Ramos (cell line): ENCODE measurements around the gene COMMD2.

ENCODE experiments used
- in situ Hi-C: fragments of 300-500 bp; cut with MboI; formaldehyde crosslinking; loops from one replicate; pipeline ENCODE4 v1.14.3; 2022; ENCODE audit warnings: low sequenced_read_pairs; ENCODE audit not compliant: unreplicated experiment

COMMD2 gene

DNA sequence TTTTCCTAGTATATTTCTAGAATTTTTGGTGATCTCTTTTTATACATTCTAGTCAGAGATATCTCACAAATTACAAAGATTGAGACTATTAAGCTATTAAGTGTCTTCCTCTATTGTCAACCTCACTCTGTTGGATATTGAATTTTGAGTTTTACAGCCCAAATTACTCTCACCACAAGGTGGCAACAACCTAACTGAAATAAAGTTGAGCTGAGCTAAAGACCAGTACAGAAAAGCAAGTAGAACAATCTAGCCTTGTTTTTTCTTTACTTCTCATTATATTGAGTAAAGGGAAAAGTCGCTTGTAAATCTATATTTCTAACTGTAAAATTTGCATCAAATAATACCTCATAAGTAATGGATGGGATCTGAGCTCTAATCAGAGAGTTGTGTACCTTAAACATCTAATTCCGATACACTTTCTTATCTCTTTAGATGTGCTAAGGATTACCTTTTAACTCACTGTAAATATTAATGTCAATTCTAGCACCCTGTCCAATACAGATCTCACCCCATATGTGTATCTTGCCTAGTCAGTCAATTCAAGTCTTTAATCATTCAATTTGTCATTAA is 13.6 kb upstream of the COMMD2 start:
- in situ Hi-C loops: no loop called here

DNA sequence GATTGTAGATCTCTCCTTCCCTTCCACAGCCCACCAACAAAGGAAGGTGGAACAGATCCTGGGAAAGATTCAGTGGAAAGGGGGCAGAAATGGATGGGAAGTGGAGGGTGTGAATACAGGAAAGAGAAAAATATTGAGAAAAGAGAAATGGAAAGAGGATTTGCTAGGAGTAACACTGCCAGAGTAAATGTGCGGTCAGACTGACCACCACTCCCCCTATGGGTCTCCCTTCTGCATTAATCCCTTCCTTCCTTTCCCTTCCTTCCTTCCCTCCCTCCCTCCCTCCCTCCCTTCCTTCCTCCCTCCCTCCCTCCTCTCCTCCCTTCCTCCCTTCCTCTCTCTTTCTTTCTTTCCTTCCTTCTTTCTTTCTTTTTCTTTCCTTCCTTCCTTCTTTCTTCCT is 12.0 kb upstream of the COMMD2 start:
- in situ Hi-C loops: no loop called here

DNA sequence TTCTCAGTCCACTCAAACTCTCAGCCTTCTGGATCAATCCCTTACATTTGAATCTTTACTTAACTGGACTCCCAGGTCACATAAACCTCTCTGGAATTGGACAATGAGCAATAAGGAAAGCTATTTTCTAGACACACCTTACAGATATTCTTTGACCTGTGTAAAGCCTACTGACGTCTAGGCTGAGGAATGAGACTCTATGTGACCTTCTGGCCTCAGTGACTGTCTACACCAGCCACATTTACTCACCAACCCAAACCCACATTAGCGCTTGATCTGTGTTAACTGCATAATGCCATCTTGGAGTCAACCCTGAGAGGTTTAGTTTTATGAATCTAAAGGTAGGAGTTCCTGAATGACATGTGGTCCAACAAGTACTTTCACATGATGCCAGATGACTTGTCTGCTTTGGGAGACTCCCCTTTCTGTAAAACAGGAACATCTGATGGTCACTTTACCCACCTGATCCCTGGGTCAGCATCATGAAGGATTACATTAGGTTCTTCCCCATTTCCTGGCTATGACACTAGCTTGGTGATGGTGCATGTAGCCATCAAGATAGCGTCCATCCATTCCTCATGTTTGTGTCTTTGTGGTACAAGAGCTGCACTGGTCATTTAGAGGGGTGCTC is 11.4 kb upstream of the COMMD2 start:
- in situ Hi-C loops: no loop called here

DNA sequence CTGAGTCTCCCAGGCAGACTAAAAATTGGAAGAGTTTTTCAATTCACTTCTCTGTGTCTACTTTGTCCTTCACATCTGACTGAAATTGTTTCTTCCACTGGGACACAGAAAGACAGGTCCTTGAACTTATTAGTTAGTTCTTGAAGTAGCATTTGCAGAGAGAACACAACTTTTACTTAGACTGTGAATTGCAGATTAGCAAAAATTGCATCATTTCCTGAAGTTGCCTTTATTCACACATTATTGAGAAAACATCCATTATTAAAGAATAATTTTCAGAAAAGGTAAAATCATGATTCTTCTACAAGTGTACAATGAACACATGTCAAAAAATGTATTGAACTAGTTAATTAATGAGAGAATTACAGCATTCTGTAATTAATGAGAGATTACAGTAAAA is 1.4 kb upstream of the COMMD2 start:
- in situ Hi-C loops: no loop called here

DNA sequence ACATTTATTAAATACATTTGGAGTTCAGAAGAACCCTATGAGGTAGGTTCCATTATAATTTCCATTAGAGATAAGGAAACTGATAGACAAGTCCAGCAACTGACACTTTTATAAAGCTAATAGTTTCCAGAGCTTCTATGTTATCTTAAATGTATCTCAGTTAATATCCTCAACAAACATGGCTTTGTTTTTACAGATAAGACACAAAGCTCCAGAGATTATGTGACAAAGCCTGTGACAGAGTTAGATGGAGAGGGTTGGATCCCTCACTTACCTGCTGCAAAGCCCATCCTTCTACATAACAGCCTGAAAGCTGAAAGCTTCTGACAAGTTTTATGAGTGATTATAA is 473 bp upstream of the COMMD2 start:
- in situ Hi-C loops: no loop called here

DNA sequence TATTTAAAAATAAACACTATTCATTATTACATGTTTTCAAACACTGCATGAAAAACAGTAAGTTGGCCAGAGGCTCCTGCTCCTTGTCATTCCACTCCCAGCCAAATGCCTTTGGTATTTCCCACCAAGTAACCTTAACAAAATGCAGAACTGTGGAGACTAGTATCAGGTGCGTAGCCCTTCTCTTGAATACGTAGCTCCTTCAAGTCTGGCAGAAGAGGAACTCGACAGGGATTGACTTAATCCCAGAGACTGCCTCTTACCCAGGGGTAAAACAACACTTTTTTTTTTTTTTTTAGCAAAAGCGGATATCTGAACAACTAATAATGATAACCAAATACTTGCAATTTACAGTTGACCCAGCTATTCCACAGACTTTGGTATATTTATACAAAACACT is 738 bp downstream of the COMMD2 start:
- in situ Hi-C loops: no loop called here

DNA sequence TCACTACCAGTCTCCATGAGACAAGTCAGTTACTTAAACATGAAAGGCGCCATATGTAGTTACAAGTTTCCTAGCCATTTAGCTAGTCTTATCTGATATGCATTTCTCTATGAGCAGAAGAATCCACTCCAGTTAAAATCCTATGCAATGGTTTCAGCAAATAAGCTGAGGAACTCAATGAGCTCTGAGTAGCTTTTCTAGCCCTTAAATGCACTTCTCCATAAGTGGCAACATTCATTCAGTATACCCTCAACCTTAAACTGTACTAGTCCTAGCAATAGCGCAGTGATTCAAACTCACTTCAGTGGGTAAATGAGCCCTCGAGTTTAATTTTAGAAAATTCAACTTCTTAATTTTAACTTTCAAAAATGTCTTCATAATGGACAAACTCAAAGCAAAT is 7.7 kb downstream of the COMMD2 start:
- in situ Hi-C loops: no loop called here

DNA sequence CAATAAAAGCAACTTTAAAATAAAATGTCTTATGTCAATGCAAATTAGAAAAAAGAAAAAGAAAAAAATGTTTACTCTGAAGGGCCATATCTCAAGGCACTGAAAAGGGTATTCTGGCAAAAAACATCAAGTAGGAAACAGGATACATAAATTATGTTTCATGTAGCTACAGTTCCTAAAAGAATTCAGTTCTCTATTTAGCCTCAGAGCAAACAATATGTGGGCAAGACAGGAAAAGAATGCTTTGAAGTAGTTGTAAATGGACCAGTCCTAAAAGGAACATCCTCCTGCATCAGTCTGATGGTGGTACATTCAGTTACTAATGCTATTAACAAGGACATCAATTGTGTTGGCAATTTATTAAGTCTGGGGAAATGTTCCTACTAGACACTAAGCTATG is 8.1 kb downstream of the COMMD2 start:
- in situ Hi-C loops: no loop called here

DNA sequence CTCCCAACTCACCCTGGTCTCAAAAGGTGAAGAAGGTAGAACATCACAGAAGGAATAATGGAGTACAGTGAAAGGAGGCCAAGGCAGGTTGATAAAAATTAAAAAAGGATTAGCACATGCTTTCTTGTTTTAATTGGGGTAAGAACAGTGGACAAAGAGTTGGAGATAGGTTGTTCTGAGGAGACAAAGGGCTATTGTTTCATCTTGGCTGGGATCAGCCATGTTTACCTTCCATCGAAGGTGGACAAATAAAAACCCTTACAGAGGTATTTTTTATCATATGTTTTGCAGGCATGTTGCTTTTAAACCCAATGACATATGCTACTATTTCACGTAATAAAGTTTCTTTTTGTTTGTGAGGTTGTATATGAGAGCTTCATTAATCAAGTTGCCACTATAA is 12.9 kb downstream of the COMMD2 start:
- in situ Hi-C loops: no loop called here

DNA sequence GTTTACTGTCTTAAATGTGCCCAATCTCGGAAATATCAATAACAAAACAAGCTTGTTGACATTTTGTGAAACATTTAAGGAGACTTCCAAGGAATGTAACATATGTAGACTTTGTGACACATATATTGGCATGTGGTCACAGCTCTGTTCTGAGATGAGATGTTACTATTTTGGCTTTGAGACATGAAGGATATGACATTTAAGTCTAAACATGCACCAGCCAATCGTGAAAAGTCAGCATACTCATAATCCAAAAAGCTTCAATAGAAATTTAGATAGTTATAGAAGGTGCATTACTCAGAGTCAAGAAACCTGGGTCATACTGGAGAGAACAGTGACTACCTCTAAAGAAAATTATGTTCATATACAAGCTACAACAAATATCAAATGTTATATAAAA is 13.4 kb downstream of the COMMD2 start:
- in situ Hi-C loops: no loop called here

DNA sequence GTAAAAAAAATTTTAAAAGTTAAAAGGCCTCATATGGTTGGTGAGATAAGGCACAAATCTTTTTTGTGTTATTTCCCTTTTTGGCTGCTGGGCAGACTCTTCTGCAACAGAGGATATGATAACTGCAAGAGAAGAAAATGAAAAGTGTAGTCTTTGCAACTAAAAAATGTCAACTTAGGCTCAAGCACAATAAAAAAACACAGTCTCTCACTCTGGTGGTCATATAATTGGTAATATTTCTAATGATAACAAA is 15.4 kb downstream of the COMMD2 start:
- in situ Hi-C loops: no loop called here

DNA sequence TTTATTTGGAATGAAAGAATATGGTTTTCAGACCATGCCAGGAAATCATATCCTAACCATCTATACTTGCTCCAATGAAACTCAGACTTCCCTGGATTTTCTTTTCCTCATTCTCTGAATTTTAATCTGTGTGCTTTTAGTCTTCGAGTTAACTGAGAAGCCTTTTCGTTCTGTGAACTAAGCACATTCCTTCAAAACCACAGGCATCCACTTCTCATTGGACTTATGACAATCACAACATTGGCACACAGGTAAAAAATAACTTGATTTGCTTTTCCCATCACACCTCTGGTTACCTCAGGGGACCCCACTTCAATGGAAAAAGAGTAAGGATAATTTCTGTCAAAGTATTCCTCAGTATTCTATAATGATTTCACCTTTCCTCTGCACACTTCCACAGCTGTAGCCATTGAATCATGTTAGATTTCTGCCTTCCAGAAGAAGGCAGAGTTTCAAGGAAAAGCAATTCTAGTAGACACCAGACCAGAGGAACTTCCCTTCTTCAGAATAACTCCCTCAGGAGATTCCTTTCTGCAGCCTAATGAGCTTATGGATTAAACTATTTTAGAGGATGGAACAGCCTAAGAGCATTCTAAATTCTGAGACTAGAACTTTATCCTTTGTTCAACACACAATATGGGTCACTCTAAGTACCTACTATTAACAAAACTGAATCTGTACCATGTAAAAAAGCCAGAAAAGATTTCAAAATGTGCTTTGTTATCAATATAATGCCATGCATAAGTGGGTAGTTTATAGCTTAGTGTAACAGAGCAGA is 15.9 kb downstream of the COMMD2 start:
- in situ Hi-C loops: no loop called here

DNA sequence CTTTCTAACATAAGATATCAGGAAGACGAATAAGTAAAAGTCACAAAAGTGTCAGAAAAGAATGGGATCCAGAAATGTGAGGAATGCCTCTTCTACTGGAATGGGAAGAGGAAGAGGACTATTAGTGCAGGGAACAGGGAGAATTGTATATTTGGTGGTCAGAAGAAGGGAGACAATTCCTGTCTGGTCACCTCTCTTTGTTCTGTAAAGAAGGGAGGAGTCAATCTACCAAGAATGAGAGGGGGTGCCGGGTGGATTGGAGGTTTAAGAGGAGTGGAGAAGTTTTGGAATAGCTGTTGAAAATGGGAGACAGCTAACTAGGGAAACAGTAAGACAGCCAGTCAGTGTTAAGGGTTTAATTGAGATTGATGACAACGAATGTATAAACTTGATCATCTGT is 20.1 kb downstream of the COMMD2 start:
- in situ Hi-C loops: no loop called here

DNA sequence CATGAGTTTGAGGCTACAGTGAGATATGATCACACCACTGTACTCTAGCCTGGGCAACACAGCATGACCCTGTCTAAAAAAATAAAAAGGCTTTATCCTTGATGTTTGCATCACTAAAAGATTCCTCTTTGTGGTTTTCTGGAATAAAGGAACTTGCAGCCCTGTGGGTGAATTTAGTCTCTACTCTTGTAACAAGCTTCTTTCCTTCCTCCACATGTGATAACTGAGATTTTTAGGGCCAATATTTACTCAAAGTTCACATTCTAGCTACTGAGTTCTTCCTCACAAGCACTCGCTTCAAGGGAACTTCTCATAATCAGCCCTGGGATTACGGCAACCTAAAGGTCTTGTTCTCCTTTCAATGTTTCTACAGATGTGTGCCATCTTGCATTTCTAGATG is 24.6 kb downstream of the COMMD2 start:
- in situ Hi-C loops: no loop called here

DNA sequence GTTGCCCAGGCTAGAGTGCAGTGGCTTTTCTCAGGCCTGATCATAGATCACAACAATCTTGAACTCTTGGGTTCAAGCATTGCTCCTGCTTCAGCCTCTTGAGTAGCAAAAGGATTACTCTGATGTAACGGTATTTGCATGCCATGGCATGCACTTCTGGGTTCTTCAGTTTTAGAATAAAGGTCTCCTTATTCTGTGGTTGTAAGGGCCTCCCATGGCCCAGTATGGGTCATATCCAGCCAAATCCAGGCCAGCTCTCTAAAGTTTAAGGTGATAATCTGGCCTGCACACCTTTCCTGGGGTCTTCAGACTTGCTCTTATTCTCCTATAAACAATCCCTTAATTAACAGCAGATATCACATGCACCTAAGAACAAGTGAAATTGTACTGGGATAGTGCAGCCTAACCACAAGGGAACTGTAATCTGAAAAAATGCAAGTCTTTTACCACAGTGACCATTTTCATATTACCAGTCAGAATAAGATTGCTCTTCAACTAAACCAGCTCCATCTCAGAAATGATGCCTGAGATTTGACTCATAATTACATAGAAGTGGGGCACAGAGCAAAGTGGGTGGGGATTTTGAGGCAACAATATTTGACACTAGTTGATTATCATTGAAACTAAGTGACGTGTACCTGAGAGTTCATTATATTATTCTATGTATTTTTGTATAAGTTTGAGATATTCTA is 25.4 kb downstream of the COMMD2 start:
- in situ Hi-C loops: no loop called here

DNA sequence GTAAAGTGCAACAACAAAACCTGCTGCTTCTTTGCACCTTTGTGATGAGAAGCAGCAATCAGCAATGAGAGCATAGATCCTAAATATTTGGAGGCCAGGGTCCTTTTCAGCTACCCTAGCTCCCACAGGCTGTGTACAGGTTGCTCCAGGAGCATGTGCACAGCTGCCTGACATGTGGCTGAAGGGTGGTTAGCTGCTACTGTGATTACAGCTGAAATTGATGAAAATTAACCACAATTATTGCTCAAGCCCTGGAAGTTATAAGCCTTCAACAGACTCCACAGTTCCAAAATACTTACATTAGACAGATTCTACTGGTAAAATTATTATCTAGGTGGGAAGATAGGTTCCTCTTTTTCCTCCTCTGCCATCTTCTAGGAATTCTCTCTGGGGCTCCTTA is 28.5 kb downstream of the COMMD2 start:
- in situ Hi-C loops: no loop called here

DNA sequence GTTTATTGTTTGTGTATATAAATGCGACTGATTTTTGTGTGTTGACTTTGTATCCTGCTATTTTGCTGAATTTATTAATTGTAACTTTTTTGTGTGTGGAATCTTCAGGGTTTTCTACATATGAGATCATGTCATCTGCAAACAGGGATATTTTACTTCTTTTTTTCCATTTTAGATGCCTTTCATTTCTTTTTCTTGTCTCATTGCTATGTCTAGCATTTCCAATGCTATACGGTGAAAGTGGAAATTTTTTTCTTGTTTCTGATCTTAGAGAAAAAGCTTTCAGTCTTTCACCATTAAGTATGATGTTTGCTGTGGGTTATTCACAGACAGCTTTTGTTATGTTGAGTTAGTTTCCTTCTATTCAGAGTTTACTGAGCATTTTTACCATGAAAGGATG is 31.4 kb downstream of the COMMD2 start:
- in situ Hi-C loops: no loop called here

DNA sequence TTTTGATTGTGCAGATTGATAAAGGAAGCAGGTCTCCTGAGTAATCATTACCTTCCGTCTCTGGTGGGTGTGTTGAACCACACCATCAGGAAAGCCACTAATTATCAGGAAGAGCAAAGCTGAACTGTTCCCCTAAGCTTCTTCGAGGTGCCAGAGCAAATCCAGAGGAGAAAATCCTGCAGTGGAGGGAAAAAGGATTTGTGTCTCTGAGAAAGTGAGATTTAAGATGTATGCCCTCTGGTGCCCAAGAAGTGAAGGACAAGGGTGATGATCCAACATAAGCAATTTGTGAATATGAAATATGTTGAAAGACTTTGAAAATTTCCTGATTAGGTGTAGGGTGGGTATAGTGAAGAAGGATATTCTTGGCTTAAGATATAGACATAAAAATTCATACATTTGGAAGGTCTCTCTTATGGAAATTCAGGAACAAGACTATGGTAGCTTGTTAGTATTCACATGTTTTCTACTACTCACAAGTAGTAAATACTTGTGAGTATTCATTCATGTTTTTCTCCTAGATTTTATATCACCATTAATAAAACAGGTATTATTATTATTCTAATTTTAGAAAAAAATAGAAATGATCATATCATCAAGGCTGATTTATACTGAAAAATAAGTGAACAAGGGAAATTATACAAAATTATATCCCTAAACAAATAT is 34.8 kb downstream of the COMMD2 start:
- in situ Hi-C loops: no loop called here

DNA sequence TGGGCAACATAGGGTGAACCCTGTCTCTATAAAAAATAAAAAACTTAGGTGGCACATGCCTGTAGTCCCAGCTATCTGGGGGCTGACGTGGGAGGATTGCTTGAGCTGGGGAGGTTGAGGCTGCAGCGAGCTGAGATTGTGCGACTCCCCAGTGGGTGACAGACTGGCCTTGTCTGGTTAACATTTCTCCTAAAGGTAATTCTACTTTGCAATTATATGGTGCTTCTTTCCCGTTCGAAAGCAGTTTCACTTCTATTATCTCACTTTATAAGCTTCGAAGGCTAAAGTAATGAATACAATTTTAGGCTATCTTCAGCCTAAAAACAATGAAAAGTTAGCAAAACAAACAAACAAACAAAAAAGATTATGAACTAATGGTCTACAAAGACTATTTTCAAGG is 35.3 kb downstream of the COMMD2 start:
- in situ Hi-C loops: no loop called here

DNA sequence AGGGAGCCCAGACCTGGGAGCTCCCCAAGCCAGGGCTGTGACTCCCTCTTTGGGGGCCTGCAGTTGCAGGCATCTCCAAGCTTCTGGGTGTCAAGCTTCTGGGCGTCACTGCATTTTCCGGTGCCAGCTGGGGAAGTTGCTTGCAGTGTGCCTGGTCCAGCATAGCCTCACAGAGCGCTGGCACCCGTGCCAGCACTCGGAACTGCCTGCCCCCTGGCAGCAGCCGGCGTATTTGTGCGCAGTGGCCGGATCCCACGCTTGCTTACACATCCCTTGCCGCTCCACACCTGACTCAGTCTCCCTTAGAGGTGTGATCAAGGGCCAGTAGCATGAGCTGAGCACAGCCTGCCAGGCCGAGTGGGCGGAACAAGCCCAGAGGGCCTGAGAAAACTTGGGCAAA is 37.0 kb downstream of the COMMD2 start:
- in situ Hi-C loops: no loop called here
